ENCODE measurements around the gene RNF114.
A peak's percentile ranks its signal among the peaks of the same experiment; 100 is the strongest.
"Not testable (repeated sequence)": the region's sequence is repeated elsewhere in the genome, so short reads cannot be mapped to it uniquely, and the experiment has no call there.

RNF114 gene

DNA sequence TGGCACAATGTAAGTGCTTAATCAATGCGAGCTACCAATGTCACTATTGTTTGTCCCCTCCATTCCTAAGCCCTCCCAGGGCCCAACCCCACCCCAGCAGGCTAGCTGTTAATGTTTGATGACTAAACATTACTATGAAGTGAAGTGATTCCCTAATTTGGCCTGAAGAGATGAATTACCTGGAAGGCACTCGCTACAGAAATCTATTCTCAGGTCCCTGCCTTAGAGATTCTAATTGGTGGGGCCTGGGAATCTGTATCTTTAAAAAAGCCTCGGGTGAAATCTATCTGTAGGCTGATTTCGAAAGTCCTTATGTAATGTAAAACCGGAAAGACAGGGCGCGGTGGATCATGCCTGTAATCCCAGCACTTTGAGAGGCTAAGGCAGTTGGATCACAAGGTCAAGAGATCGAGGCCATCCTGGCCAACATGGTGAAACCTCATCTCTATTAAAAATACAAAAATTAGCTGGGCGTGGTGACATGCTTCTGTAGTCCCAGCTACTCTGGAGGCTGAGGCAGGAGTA is 29.6 kb downstream of the RNF114 start:
- no peak for DNase-seq

- no peak for DNase-seq
Observed at GRCh38 chr20:49966861-49967260, 30.7 kb downstream of the RNF114 start.

GRCh38 chr20:49969234-49969633 is 33.0 kb downstream of the RNF114 start:
- DNase-seq = no peak

- DNase-seq = no peak
Observed at GRCh38 chr20:49969946-49970345, 33.7 kb downstream of the RNF114 start.

- no peak for DNase-seq
Observed at GRCh38 chr20:49970498-49970897, 34.3 kb downstream of the RNF114 start.

GRCh38 chr20:49973981-49974380 is 37.8 kb downstream of the RNF114 start:
- no peak for DNase-seq

DNA sequence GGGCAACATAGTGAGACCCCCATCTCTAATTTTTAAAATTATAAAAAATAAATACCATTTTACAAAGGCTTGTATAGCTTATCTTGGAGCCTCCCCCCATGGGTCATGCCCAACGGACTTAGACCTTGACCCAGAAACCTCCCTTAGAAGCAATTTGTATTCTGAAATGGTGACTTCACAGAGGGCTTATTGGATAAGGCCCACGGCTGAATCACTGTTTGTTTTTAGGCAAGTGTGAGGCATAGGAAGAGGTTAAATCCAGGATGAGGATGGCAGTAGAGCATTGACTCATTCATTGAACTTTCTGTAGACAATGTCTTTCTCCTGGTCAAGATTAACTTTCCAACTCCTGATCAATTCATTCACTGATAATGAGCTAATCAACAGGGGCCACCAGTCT is 40.3 kb downstream of the RNF114 start:
- no peak for DNase-seq

DNA sequence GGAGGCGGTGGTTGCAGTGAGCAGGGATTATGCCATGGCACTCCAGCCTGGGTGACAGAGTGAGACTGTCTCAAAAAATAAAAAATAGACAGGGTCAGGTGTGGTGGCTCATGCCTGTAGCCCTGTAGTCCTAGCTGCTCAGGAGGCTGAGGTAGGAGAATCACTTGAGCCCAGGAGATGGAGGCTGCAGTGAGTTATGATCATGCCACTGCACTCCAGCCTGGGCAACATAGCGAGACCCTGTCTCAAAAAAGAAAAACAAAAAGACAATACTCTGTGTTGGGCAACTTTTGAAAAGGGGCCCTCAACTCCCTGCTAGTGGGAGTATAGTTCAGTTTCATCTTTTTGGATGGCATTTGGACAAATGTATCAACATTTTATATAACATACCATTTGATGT is 41.5 kb downstream of the RNF114 start:
- not testable (repeated sequence) for DNase-seq

GRCh38 chr20:49978685-49979029 is 42.5 kb downstream of the RNF114 start:
- no peak for DNase-seq

DNA sequence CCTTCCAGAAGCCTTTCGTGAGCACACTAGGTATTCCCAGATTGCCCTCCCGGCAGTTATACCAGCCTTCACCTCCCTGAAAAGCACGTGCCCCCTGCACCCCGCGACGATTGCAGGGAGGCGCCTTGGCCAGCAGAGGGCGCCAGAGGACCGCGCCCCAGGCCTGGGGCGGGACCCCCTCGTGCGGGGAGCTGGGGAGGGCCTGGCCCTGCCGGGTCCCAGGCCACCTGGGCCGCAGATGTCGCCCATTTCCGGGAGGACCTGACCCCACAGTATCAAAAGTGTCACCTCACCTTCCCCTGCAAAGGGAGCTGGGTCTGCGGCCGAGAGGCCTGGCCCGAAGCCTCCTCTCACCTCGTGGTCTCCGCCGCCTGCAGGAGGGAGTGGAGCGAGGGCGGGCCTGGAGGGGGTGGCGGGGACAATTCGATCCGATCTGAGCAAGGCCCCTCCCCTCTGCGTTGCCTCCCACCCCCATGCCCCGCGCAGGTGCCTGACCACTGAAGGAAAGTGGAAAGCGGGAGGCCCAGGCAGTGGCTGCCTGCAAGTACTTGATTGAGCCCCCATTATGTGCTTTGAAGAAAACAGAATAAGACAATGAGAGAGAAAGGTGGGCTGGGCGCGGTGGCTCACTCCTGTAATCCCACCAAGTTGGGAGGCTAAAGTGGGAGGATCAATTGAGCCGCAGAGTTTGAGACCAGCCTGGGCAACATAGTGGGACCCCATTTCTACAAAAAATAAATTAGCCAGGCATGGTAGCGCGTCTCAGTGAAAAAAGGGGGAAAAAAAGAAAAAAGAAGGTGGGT is 43.0 kb downstream of the RNF114 start:
- DNase-seq = peak; percentile 49

DNA sequence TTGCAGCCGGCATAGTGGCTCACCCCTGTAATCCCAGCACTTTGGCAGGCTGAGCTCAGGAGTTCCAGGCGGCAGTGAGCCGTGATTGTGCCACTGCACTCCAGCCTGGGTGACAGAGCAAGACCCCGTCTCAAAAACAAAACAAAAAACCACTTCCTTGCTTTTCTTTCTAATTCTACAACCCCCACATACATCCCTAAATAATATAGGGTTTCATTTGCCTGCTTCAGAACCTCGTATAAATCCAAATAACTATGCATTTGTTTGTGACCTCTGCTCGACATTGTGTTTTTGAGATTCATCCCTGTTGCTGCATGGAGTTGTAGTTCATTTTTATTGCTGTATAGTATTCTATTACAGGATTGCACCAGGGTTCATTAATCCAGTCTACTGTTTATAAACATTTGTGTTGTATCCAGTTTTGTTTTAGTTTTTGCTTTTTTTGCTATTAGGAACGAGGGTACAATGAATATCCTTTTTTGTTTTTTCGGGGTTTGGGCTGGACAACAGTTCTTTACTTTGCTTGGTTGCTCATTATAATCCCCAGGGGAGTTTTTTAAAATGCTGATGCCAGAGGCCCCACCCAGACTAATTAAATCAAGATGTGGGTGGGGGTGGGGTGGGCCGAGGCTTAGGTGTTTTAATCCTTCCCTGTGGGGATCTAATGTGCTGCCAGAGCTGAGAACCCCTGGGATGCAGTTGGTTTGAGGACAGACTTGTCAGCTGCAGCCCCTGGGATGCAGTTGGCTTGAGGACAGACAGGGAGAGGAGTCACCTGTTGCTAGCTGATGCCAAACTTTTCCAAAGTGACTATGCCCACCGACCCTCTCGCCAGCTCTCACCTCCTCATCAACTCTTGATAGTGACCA is 44.2 kb downstream of the RNF114 start:
- DNase-seq = no peak

GRCh38 chr20:49981218-49982071 is 45.2 kb downstream of the RNF114 start:
- no peak for DNase-seq

- no peak for DNase-seq
Observed at GRCh38 chr20:49982072-49982345, 45.8 kb downstream of the RNF114 start.

DNA sequence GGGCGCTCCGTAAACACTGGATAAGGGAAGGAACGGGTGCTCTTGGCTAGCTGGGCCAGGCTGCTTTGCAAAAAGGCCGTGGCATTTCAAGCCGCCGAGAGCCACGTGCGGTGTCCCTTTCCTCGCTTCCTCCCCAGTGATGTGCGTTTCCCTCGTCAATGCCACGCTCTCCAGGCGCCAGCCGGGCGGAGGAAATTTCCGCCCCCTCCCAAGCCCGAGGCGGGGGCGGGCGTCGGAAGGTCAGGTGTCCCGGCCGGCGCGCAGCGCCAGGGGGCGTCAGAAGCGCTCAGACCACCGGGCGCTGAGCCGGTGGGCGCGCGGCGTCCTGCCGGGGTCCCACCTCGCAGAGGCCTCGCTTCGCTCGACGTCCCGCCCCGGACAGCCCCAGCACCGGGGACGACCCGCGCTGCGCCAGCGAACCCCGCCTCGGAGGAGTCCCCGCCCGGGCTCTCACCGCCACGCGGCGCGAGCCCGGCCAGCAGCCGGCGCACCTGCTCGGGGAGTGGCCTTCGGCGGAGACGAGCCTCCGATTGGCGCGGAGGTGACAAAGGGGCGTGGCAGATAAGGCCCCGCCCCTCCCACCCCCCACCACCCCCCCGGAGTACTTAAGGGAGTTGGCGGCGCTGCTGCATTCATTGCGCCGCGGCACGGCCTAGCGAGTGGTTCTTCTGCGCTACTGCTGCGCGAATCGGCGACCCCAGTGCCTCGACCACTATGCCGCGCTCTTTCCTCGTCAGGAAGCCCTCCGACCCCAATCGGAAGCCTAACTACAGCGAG is 46.3 kb downstream of the RNF114 start, which contains the start of gene SNAI1:
Gene SNAI1 (plus strand): TSS at position 635 of the 777 bp plus-strand sequence. CDS start 80 bp downstream, at position 715.
- DNase-seq = peak; percentile 74

DNA sequence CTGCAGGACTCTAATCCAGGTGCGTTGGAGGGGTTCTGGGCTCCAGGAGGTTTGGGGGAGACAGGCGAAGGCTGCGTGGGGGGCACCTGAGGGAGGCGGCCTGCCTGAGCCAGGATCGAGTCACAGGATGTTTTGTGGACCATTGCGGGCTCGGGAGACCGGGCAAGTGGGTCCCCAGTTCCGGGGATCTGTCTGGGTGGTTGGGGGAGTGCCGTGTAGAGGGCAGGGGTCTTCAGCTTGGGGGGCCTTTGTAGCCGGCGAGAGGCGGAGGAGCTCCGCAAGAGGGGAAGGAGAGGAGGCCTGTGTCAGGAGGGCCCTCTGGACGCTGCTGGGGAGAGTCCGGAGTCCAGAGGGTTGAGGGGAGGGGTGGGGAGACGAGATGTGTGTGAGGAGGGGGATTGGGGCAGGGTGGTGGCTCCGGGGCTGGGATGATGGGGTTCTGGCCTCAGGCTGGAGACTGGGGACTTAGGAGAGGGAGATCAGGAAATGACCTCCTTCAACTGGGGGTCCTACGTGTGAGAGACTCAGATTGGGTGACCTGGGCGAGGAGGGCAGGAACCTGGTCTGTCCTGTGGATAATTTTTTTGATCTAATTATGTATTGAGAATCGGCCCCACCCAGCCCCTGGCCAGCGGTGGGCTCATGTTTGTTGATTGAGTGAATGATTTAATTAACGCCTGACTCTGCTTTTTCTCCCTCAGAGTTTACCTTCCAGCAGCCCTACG is 47.1 kb downstream of the RNF114 start:
- DNase-seq = no peak

DNA sequence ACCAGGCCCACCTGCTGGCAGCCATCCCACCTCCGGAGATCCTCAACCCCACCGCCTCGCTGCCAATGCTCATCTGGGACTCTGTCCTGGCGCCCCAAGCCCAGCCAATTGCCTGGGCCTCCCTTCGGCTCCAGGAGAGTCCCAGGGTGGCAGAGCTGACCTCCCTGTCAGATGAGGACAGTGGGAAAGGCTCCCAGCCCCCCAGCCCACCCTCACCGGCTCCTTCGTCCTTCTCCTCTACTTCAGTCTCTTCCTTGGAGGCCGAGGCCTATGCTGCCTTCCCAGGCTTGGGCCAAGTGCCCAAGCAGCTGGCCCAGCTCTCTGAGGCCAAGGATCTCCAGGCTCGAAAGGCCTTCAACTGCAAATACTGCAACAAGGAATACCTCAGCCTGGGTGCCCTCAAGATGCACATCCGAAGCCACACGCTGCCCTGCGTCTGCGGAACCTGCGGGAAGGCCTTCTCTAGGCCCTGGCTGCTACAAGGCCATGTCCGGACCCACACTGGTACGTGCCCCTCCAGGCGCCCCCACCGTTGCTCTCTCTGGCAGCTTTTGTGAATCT is 47.7 kb downstream of the RNF114 start:
- DNase-seq = no peak

- DNase-seq = no peak
Observed at GRCh38 chr20:49984426-49985153, 48.4 kb downstream of the RNF114 start.

GRCh38 chr20:49985157-49985556 is 49.0 kb downstream of the RNF114 start:
- DNase-seq = no peak

DNA sequence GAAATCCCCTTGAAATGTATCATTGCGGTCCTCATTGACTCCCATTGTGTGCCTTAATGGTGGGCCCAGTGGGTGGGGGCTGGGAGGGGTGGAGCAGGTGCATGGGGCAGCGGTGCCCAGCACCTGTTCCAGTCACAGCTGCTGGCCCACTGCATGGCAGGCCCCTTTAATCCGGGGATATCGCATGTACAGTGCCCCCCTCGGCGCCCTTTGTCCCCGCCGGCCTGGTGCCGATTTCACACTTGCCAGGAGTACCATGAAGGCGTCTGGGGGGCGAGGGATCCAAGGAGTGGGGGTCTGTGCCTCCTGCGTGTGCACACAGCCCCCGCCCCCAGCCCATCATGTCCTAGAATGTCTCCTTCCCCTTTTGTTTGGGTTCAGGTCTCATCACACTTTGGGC is 49.4 kb downstream of the RNF114 start:
- no peak for DNase-seq

GRCh38 chr20:49986049-49986448 is 49.9 kb downstream of the RNF114 start:
- no peak for DNase-seq

Measured in activated effector memory CD4-positive, alpha-beta T cell treated with Interleukin-2 at 50 U/mL for 16 hours (primary cell).